ENCODE results near the gene H2BK1.

H2BK1 gene

GRCh38 chr7:151218170-151218569 is 7.9 kb upstream of the H2BK1 start:
- TF ChIP-seq EZH2phosphoT487 (IDR thresholded peaks at IDR 0.05; ENCODE audit: borderline replicate concordance, low read length): no peak
- TF ChIP-seq, protein P1, sequence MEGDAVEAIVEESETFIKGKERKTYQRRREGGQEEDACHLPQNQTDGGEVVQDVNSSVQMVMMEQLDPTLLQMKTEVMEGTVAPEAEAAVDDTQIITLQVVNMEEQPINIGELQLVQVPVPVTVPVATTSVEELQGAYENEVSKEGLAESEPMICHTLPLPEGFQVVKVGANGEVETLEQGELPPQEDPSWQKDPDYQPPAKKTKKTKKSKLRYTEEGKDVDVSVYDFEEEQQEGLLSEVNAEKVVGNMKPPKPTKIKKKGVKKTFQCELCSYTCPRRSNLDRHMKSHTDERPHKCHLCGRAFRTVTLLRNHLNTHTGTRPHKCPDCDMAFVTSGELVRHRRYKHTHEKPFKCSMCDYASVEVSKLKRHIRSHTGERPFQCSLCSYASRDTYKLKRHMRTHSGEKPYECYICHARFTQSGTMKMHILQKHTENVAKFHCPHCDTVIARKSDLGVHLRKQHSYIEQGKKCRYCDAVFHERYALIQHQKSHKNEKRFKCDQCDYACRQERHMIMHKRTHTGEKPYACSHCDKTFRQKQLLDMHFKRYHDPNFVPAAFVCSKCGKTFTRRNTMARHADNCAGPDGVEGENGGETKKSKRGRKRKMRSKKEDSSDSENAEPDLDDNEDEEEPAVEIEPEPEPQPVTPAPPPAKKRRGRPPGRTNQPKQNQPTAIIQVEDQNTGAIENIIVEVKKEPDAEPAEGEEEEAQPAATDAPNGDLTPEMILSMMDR (IDR thresholded peaks at IDR 0.05; ENCODE audit: low read depth, low read length, poor library complexity, severe bottlenecking): no peak
- H3K79me2 ChIP-seq (ENCODE audit: control insufficient read depth, low read length): no peaks in the 10 kb centered on the region
- no peak overlapping the region for H3K4me2 ChIP-seq (ENCODE audit: low read length)
- H3K9me2 ChIP-seq (replicated peaks; ENCODE audit: control insufficient read depth, low read length): no peaks in the 10 kb centered on the region
- no peaks in the 10 kb centered on the region for H3K27me3 ChIP-seq (ENCODE audit: control insufficient read depth, low read length)
- H3K4me1 ChIP-seq (ENCODE audit: control insufficient read depth, low read length): no peaks in the 10 kb centered on the region
- H3K36me3 ChIP-seq (ENCODE audit: control insufficient read depth, low read length): peaks cover 94% of the 10 kb centered on the region
- H3K9me3 ChIP-seq (ENCODE audit: control insufficient read depth, insufficient read depth, low read length): no peaks in the 10 kb centered on the region
- no peak overlapping the region for H3K4me3 ChIP-seq (ENCODE audit: low read length)
- H3F3A ChIP-seq (ENCODE audit: control insufficient read depth, insufficient read depth): no peaks in the 10 kb centered on the region
- no peak overlapping the region for H3K27ac ChIP-seq (ENCODE audit: low read depth, low read length)
- H4K20me1 ChIP-seq (ENCODE audit: control insufficient read depth, insufficient read depth, low read depth, low read length): no peaks in the 10 kb centered on the region

GRCh38 chr7:151215396-151215795 is 5.1 kb upstream of the H2BK1 start:
- Histone ChIP-seq H3K9me3 (ENCODE audit: control insufficient read depth, insufficient read depth, low read length) (no peaks in the 10 kb centered on the region), H3K79me2 (ENCODE audit: control insufficient read depth, low read length) (no peaks in the 10 kb centered on the region), H3K9me2 (replicated peaks; ENCODE audit: control insufficient read depth, low read length) (no peaks in the 10 kb centered on the region), H3K4me2 (ENCODE audit: low read length) (no peak overlapping the region), H3F3A (ENCODE audit: control insufficient read depth, insufficient read depth) (peaks cover 11% of the 10 kb centered on the region; the same call in 1 of the 2 replicates), H3K27ac (ENCODE audit: low read depth, low read length) (no peak overlapping the region), H3K4me3 (ENCODE audit: low read length) (no peak overlapping the region), H3K27me3 (ENCODE audit: control insufficient read depth, low read length) (no peaks in the 10 kb centered on the region), H4K20me1 (ENCODE audit: control insufficient read depth, insufficient read depth, low read depth, low read length) (no peaks in the 10 kb centered on the region; the same call in 1 of the 2 replicates), H3K4me1 (ENCODE audit: control insufficient read depth, low read length) (no peaks in the 10 kb centered on the region), H3K36me3 (ENCODE audit: control insufficient read depth, low read length) (peaks cover 85% of the 10 kb centered on the region)
- TF ChIP-seq, protein P1 (IDR thresholded peaks at IDR 0.05; ENCODE audit: low read depth, low read length, poor library complexity, severe bottlenecking): no peak
- no peak for TF ChIP-seq EZH2phosphoT487 (IDR thresholded peaks at IDR 0.05; ENCODE audit: borderline replicate concordance, low read length)

- Histone ChIP-seq H3K27me3 (ENCODE audit: control insufficient read depth, low read length) (no peaks in the 10 kb centered on the region), H3K36me3 (ENCODE audit: control insufficient read depth, low read length) (peaks cover 71% of the 10 kb centered on the region), H3F3A (ENCODE audit: control insufficient read depth, insufficient read depth) (peaks cover 11% of the 10 kb centered on the region; the same call in 1 of the 2 replicates), H4K20me1 (ENCODE audit: control insufficient read depth, insufficient read depth, low read depth, low read length) (no peaks in the 10 kb centered on the region; the same call in 1 of the 2 replicates), H3K4me1 (ENCODE audit: control insufficient read depth, low read length) (no peaks in the 10 kb centered on the region), H3K27ac (ENCODE audit: low read depth, low read length) (no peak overlapping the region), H3K9me3 (ENCODE audit: control insufficient read depth, insufficient read depth, low read length) (no peaks in the 10 kb centered on the region), H3K79me2 (ENCODE audit: control insufficient read depth, low read length) (no peaks in the 10 kb centered on the region), H3K4me2 (ENCODE audit: low read length) (no peak overlapping the region), H3K9me2 (replicated peaks; ENCODE audit: control insufficient read depth, low read length) (no peaks in the 10 kb centered on the region), H3K4me3 (ENCODE audit: low read length) (no peak overlapping the region)
- no peak for TF ChIP-seq EZH2phosphoT487 (IDR thresholded peaks at IDR 0.05; ENCODE audit: borderline replicate concordance, low read length)
- TF ChIP-seq, protein P1 (IDR thresholded peaks at IDR 0.05; ENCODE audit: low read depth, low read length, poor library complexity, severe bottlenecking): no peak
Observed at GRCh38 chr7:151213826-151214225, 3.5 kb upstream of the H2BK1 start.

Measured in DOHH2 (cell line).